Colonic mucosa (tissue), 4 donors: Measurements from ENCODE around the gene POLR1E. TPM values are rescaled to one million over a fixed set of nuclear protein-coding genes. Genes with fewer than 3 reads are reported as not detected.
A peak's percentile ranks its signal among the peaks of the same experiment; 100 is the strongest.
"Not testable (repeated sequence)": the region's sequence is repeated elsewhere in the genome, so short reads cannot be mapped to it uniquely, and the experiment has no call there.

Experiments
- DNase-seq: peaks from one replicate; pipeline ENCODE4 v3.0.0-alpha.2; 2020
- H3K27ac ChIP-seq: fragments of 200-600 bp; one replicate; pipeline ENCODE4 v1.8.0; 2021
- H3K27me3 ChIP-seq: fragments of 200-600 bp; one replicate; pipeline ENCODE4 v1.8.0; 2021
- H3K36me3 ChIP-seq: fragments of 200-600 bp; one replicate; pipeline ENCODE4 v1.8.0; 2021
- H3K4me1 ChIP-seq: fragments of 200-600 bp; one replicate; pipeline ENCODE4 v1.8.0; 2021; ENCODE audit warnings: mild to moderate bottlenecking
- H3K4me3 ChIP-seq: fragments of 200-600 bp; one replicate; pipeline ENCODE4 v1.8.0; 2021
- H3K9ac ChIP-seq, 2 donors: one replicate each; pipeline ENCODE4 v1.7.0; 2013; ENCODE audit warnings: control low read depth in 2 of 2, low read depth in 2 of 2, low read length in 2 of 2
- H3K9me3 ChIP-seq: fragments of 200-600 bp; one replicate; pipeline ENCODE4 v1.8.0; 2021
- intact Hi-C: fragments of 100-400 bp; cut with DNase I; formaldehyde crosslinking; loops from one replicate; pipeline ENCODE4 v1.14.1; 2022
- total RNA-seq, 2 donors: library from RNA; stranded (reverse); fragmentation: NEBNext Ultra II Directional in 1 of 2; extraction: Animal tissue kit (Norgen Biotek cat#: 25700) in 1 of 2; gene quantifications; one replicate each; pipeline ENCODE4 v1.2.1, GENCODE V29; 2021
- TF ChIP-seq, protein P1 (sequence below): fragments of 200-600 bp; IDR thresholded peaks from one replicate; pipeline ENCODE4 v1.8.0; 2022; ENCODE audit warnings: antibody characterized with exemption, mild to moderate bottlenecking
- donor health status: healthy.
- donor health status: DM: no; HTN: no; CAD: no.
- donor health status: DM: no; HTN: no; CAD: no.

Gene POLR1E
- total RNA-seq, 2 donors from 2014 or later = 10.8 to 19.3 TPM

- intact Hi-C loops = no loop called here
- TF ChIP-seq, protein P1, sequence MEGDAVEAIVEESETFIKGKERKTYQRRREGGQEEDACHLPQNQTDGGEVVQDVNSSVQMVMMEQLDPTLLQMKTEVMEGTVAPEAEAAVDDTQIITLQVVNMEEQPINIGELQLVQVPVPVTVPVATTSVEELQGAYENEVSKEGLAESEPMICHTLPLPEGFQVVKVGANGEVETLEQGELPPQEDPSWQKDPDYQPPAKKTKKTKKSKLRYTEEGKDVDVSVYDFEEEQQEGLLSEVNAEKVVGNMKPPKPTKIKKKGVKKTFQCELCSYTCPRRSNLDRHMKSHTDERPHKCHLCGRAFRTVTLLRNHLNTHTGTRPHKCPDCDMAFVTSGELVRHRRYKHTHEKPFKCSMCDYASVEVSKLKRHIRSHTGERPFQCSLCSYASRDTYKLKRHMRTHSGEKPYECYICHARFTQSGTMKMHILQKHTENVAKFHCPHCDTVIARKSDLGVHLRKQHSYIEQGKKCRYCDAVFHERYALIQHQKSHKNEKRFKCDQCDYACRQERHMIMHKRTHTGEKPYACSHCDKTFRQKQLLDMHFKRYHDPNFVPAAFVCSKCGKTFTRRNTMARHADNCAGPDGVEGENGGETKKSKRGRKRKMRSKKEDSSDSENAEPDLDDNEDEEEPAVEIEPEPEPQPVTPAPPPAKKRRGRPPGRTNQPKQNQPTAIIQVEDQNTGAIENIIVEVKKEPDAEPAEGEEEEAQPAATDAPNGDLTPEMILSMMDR = no peak
- Histone ChIP-seq H3K9me3 (no peaks in the 10 kb centered on the region), H3K27me3 (no peaks in the 10 kb centered on the region), H3K27ac (peak overlapping the region; percentile 96), H3K4me1 (peaks cover 7% of the 10 kb centered on the region), H3K4me3 (peak overlapping the region; percentile 93), H3K9ac (peak overlapping the region; percentile 96), H3K36me3 (no peaks in the 10 kb centered on the region)
- DNase-seq = peak; percentile 80
Observed at GRCh38 chr9:37464426-37465248, 21.1 kb upstream of the POLR1E start.

- Histone ChIP-seq H3K27me3 (no peaks in the 10 kb centered on the region), H3K4me1 (peaks cover 7% of the 10 kb centered on the region), H3K36me3 (no peaks in the 10 kb centered on the region), H3K9ac (peak within 1 kb of the TSS; percentile 96), H3K9me3 (no peaks in the 10 kb centered on the region), H3K4me3 (peak within 1 kb of the TSS; percentile 93), H3K27ac (peak within 1 kb of the TSS; percentile 96)
- peak; percentile 99 for DNase-seq
- intact Hi-C loops = no loop called here
- TF ChIP-seq, protein P1 = no peak
Observed at GRCh38 chr9:37465249-37466036, 20.3 kb upstream of the POLR1E start, which contains the start of gene ZBTB5. ZBTB5 (minus strand) TSS chr9:37465450; CDS start chr9:37442551, 22,899 bp downstream.

GRCh38 chr9:37466037-37466709 lies 19.6 kb upstream of the POLR1E start:
- TF ChIP-seq, protein P1 = no peak
- Histone ChIP-seq H3K36me3 (no peaks in the 10 kb centered on the region), H3K4me1 (peaks cover 7% of the 10 kb centered on the region), H3K9me3 (no peaks in the 10 kb centered on the region), H3K27me3 (no peaks in the 10 kb centered on the region), H3K4me3 (peak overlapping the region; percentile 93), H3K27ac (peak overlapping the region; percentile 96), H3K9ac (peak overlapping the region; percentile 80 to 91)
- peak; percentile 81 for DNase-seq
- intact Hi-C loops = no loop called here

- intact Hi-C loops, H3K9me3 ChIP-seq, H3K9ac ChIP-seq, H3K27me3 ChIP-seq, H3K27ac ChIP-seq, H3K4me1 ChIP-seq, H3K4me3 ChIP-seq, H3K36me3 ChIP-seq: not testable (repeated sequence)
- DNase-seq = peak; percentile 35
Observed at GRCh38 chr9:37467530-37467929, 18.2 kb upstream of the POLR1E start.

GRCh38 chr9:37468620-37469019 lies 17.1 kb upstream of the POLR1E start:
- Histone ChIP-seq H3K4me3 (no peak overlapping the region), H3K27me3 (no peaks in the 10 kb centered on the region), H3K36me3 (no peaks in the 10 kb centered on the region), H3K9me3 (no peaks in the 10 kb centered on the region), H3K9ac (no peak overlapping the region), H3K4me1 (peaks cover 7% of the 10 kb centered on the region), H3K27ac (no peak overlapping the region)
- intact Hi-C loops = no loop called here
- TF ChIP-seq, protein P1 = no peak
- no peak for DNase-seq
